Activated CD4-positive, CD25-positive, alpha-beta regulatory T cell treated with anti-CD3 and anti-CD28 coated beads, Interleukin-2, amount 50 U/mL, for 72 hours (primary cell): ENCODE results near the gene SLC16A2.
"Not testable (repeated sequence)": the region's sequence is repeated elsewhere in the genome, so short reads cannot be mapped to it uniquely, and the experiment has no call there.

Experiments used
- DNase-seq: peaks from one replicate; pipeline ENCODE4 v3.0.0; 2021

Gene SLC16A2

GRCh38 chrX:74448669-74449068 is 27.4 kb downstream of the SLC16A2 start:
- DNase-seq = no peak

DNA sequence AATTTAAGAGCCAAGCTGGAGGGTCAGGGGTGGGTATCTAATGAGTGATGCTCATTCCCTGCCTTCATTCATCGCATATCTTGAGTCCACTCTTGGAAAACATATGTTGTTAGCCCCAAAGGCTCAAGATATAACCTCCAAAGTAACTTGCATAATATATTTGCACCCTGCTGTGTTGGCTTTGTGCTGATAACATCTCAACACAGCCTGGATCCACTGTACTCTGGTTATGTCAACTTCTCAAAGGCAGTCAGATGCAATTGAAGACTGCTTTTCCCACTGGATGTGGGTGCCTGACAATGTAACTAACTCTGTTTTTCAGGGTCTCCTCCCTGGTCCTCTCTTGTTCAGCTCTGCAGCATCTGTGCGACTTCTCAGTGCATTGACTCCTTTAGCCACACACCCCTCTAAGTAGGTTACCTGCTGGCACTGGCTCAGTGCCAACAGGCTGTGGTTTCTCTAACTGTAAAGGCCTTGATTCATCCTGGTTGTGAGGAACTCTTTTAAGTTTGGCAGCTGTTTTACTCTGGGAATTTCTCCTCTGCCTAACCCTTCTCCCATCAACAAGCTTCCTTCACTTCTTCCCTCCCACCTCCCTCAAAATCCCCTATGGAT is 28.1 kb downstream of the SLC16A2 start:
- DNase-seq = no peak

DNA sequence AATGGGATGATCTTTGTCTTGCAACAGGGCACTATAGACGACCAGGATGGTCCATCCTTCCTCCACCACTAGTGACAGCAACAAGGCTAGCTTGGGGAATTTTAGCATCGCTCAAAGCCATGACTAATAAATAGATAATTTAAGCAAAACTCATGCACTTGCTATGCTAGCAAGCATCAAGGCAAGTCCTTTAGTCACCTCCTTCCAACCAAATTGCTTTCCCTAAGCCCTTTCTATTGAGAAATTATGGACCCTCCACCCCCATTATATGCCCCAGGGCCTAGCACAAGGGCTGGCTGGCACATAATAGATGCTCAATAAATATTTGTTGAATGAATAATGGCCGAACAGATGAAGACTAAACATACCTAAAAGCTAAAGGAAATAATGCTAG is 28.6 kb downstream of the SLC16A2 start:
- no peak for DNase-seq

- no peak for DNase-seq
Observed at GRCh38 chrX:74450803-74451449, 29.6 kb downstream of the SLC16A2 start.

DNA sequence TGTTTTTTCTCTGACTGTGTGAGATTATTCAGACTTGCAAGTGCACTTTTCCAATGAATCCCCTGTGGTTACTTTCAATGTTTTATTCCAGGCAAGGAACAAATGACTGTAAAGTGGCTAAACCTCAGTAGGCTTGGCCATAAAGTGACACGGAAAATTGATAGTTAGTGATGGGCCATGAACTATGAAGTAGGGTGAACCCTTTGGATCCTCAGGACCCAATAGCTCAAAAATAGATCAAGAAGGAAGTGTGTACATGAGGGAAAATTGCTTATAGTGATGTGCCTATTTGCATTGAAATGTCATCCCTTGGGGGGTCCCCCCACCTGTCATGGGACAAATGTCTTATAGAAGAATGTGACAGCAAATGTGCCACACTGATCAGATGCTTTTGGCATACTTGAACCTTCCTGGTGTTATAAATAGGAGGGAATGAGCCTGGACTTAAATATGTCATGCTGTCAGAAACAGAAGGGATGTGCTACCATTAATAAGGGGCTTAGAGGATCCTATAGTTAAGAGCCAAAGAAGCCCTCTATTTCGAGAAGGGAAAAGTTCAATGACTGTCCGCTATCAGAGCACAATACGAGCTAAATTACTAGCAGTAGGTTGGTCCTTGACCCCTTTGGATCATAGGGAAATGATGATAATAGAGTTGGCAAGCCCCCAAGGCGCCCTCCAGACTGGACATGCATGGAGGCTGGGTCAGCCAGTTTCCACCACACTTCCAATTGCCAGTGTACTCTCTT is 30.3 kb downstream of the SLC16A2 start:
- DNase-seq = no peak

GRCh38 chrX:74452199-74452481 is 30.8 kb downstream of the SLC16A2 start:
- DNase-seq = no peak

- no peak for DNase-seq
Observed at GRCh38 chrX:74453178-74453577, 31.9 kb downstream of the SLC16A2 start.

DNA sequence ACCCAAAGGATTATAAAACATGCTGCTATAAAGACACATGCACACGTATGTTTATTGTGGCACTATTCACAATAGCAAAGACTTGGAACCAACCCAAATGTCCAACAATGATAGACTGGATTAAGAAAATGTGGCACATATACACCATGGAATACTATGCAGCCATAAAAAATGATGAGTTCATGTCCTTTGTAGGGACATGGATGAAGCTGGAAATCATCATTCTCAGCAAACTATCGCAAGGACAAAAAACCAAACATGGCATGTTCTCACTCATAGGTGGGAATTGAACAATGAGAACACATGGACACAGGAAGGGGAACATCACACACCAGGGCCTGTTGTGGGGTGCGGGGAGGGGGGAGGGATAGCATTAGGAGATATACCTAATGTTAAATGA is 32.9 kb downstream of the SLC16A2 start:
- not testable (repeated sequence) for DNase-seq

DNA sequence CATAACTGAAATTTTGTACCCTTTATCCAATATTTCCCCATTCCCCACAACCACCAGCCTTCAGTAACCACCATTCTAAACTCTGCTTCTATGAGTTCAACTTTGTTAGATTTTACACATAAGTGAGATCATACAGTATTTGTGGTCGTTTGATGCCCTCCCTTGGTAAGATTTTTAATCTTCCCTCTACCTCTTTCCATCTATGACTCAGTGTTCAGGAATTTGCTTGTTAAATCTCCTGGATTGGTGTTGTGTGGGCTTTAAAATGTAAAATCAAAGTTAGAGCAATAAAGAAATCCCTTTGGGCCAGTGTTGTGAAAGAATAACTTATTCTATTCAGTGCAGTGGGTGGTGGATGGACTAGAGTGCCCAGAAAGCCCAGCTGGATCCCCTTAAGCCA is 37.4 kb downstream of the SLC16A2 start:
- no peak for DNase-seq

DNA sequence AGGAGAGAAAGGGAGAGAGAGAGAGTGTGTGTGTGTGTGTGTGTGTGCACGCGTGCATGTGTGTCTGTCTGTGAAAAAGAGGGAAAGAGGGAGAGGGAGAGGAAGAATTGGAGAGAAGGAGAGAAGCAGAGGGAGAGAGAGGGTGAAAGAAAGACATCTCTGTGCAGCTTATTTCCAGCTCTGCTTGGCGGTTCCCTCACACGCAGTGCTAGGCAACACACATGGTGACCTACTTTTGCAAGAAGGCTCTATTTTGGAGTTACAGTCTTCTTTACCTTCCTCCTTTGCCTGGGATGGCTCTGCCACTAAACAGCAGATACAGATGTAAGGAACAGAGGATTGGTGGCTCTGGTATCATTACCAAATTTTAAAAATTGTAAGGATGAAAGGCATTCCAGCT is 40.1 kb downstream of the SLC16A2 start:
- DNase-seq = no peak

GRCh38 chrX:74464722-74465121 is 43.4 kb downstream of the SLC16A2 start:
- DNase-seq = no peak

DNA sequence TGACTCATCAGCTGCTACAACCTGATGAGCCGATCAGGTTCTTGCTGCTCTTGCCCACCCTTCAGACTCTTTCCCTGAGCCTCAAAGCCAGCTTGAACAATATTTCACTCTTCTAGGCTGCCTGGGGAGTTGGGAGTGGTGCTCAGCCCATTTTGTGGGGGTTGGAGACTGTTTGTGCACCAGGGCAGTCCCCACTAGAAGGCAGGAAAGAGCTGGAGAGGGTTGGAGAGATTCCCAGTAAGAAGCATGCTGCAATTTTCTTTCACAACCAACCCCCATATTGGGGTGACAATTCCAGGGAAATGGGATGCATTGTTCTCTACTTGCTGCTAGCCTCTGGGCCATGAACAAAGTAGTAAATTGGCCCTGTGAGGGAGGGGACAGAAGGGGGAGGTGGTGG is 44.1 kb downstream of the SLC16A2 start:
- no peak for DNase-seq

GRCh38 chrX:74467656-74468055 is 46.4 kb downstream of the SLC16A2 start:
- no peak for DNase-seq

GRCh38 chrX:74473116-74473515 is 51.8 kb downstream of the SLC16A2 start:
- not testable (repeated sequence) for DNase-seq

- DNase-seq = no peak
Observed at GRCh38 chrX:74490247-74490646, 69.0 kb downstream of the SLC16A2 start.

DNA sequence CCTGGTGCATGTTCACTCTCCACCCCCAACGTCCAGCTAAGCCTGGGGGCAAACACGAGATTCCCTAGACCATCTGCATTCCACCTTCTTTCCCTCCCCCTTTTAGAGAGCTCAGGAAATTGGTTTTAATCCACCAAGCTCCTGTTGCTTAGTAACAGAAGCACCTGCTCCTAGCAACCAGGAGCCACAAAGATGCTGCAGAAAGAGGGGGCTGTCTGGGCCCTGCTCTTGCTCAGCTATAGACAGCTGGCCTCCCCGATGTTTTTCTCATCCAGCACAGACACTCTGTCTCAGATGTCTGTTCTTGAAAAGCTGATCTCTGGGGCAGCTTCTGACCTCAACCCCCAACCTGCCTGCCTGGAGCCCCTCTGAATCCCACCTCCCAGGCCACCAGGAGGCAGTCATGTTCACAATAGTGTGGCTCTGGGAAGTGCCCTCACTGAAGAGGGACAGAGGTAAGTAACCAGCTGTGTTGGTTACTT is 71.5 kb downstream of the SLC16A2 start:
- no peak for DNase-seq

GRCh38 chrX:74493806-74494205 is 72.5 kb downstream of the SLC16A2 start:
- no peak for DNase-seq

DNA sequence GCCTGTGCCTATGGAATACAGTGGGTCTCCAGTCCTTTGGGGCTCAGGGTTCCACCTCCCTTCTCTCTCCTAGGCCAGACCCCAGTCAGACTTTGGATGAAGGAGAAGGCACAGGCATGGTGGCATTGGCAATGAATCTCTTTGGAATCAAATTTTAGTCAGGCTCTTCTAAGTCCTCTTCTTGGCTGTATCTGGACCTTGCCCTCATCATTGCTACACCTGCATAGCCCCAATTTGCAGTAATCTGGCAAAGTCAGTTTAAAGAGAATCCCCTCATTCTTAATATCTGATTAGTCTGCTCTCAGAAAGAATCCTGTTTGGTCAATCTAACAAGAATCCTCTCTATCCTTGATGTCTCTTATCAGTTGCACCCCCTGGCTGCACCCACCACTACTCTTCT is 77.6 kb downstream of the SLC16A2 start:
- no peak for DNase-seq

- DNase-seq = no peak
Observed at GRCh38 chrX:74500067-74500466, 78.8 kb downstream of the SLC16A2 start.

GRCh38 chrX:74500555-74500954 is 79.3 kb downstream of the SLC16A2 start:
- DNase-seq = no peak

- DNase-seq = no peak
Observed at GRCh38 chrX:74505437-74505836, 84.1 kb downstream of the SLC16A2 start.

- no peak for DNase-seq
Observed at GRCh38 chrX:74506317-74507115, 85.2 kb downstream of the SLC16A2 start.

GRCh38 chrX:74507191-74507590 is 85.9 kb downstream of the SLC16A2 start:
- DNase-seq = no peak

GRCh38 chrX:74509989-74510388 is 88.7 kb downstream of the SLC16A2 start:
- DNase-seq = no peak
